Stimulated activated CD4-positive, alpha-beta T cell treated with anti-CD3 and anti-CD28 coated beads, Interleukin-12 subunit alpha, Interleukin-12 subunit beta, amount 100 ng/mL, for 48 hours (primary cell): ENCODE data around the gene LILRB1.
"Not testable (repeated sequence)": the region's sequence is repeated elsewhere in the genome, so short reads cannot be mapped to it uniquely, and the experiment has no call there.

ENCODE experiments used
- DNase-seq, 3 donors: peaks; one replicate each; pipeline ENCODE4 v3.0.0-alpha.2; 2020; ENCODE audit warnings: low read depth in 2 of 3, low spot score in 1 of 3

Gene LILRB1

GRCh38 chr19:54624934-54625730 lies 5.2 kb upstream of the LILRB1 start:
- DNase-seq: not testable (repeated sequence)

GRCh38 chr19:54626757-54627156 lies 3.5 kb upstream of the LILRB1 start:
- DNase-seq: no peak

DNA sequence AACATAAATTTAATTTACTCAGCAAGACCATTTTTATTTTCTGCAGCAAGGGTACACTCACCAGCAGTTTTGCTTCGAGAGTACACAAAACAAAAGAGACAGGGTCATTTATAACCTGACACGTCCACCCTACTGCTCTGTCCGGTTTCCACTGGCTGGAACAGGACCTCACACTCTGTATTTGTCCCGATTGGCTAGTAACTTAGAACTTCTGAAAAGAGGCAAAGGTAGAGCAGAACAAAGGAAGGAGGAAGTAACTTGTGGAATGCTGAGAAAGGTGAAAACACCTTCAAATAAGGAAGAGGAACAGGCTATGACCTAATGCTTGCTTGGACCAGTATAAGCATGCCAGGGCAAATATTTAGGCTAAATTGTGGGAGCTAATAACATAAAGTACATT lies 2.4 kb upstream of the LILRB1 start:
- not testable (repeated sequence) for DNase-seq

DNA sequence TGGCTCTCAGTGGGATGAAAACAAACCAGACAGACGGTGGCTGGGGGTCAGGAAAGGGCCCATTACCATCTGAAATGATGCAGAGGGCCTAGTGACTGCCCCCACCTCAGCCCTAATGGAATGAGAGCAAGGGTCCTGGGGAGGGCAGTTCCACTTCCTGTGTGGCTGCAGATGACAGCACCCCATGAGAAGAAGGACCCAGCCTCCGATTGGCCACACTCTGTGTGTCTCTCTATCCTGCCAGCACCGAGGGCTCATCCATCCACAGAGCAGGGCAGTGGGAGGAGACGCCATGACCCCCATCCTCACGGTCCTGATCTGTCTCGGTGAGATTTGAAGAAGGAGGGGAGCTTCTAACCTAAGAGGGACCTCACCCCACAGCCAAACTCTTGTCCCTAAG lies 498 bp downstream of the LILRB1 start:
- DNase-seq: no peak

DNA sequence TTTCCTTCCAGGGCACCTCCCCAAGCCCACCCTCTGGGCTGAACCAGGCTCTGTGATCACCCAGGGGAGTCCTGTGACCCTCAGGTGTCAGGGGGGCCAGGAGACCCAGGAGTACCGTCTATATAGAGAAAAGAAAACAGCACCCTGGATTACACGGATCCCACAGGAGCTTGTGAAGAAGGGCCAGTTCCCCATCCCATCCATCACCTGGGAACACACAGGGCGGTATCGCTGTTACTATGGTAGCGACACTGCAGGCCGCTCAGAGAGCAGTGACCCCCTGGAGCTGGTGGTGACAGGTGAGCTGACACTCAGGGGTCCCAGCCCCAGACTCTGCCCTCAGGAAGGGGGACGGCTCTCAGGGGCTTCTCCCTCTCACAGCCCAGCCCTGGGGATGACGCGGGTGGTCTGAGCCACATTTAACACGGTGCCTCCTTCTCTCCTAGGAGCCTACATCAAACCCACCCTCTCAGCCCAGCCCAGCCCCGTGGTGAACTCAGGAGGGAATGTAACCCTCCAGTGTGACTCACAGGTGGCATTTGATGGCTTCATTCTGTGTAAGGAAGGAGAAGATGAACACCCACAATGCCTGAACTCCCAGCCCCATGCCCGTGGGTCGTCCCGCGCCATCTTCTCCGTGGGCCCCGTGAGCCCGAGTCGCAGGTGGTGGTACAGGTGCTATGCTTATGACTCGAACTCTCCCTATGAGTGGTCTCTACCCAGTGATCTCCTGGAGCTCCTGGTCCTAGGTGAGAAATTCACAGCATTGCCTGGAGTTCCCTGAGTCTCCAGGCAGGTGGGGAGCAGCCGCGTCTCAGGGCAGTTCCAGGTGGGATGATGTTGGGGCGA lies 1.4 kb downstream of the LILRB1 start:
- not testable (repeated sequence) for DNase-seq

- DNase-seq: not testable (repeated sequence)
These were observed 2.2 kb downstream of the LILRB1 start for GRCh38 chr19:54632517-54632916.

- DNase-seq: no peak
These were observed 3.1 kb downstream of the LILRB1 start for GRCh38 chr19:54633401-54633800.

DNA sequence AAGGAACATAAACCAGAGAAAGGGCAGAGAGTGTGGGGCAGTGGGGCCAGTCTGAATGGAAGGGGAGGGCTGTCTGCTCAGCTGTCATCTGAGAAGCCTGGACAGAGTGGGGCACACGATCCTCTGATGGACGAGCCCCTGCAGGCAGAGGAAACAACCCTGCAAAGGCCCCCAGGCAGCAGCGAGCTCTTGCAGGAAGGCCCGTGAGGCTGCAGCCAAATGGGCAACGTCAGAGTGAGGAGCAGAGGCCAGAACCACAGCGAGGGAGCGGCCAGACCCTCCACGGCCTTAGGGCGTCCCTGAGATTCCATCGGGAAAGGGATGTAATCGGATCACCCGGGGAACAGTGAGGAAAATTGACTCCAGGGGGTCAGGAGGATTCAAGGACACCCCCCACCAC lies 5.8 kb downstream of the LILRB1 start:
- not testable (repeated sequence) for DNase-seq

GRCh38 chr19:54638683-54639082 lies 8.4 kb downstream of the LILRB1 start:
- DNase-seq: no peak

- not testable (repeated sequence) for DNase-seq
These were observed 12.7 kb downstream of the LILRB1 start for GRCh38 chr19:54642953-54643352.

DNA sequence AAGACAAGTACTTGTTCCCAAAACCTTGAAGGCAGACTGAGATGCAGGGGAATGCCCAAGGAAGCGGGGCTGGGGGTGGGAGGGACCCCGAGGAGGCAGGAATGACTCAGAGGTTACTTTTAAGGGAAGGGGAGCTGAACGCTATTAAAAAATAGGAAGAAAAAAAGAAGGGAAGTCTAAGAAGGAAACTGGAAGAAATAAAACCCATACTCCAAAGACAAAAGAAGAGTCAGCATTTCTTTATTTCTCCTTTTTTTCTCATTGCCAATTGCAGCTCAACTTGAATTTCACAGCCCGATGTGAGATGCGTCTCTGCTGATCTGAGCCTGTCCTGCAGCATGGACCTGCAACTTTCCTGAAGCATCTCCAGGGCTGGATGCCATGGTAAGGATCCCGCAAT lies 13.3 kb downstream of the LILRB1 start:
- DNase-seq: not testable (repeated sequence)

- no peak for DNase-seq
These were observed 13.8 kb downstream of the LILRB1 start for GRCh38 chr19:54644056-54644455.

GRCh38 chr19:54646331-54646841 lies 16.1 kb downstream of the LILRB1 start:
- no peak for DNase-seq

GRCh38 chr19:54648129-54648528 lies 17.8 kb downstream of the LILRB1 start:
- DNase-seq: no peak

DNA sequence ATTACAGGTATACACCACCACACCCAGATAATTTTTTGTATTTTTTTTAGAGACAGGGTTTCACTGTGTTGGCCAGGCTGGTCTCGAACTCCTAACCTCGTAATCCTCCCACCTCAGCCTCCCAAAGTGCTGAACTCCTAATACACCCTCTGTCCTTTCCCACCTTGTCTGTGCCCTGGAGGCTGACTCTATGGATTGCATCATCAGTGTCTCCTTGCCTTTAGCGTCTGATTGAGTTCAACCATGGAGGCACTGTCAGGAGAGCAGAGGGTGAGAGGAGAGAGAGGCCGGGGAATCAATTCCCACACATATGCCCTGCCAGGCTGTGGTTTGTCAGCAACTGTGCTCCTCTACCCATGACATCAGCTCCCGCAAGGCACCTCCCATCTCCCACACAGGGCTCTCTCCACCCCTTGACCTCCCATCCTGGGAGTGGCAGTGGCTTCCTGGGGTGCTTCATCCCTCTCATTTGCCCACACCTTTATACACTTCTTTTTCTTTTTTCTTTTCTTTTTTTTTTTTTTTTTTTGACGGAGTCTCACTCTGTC lies 19.9 kb downstream of the LILRB1 start:
- DNase-seq: no peak

DNA sequence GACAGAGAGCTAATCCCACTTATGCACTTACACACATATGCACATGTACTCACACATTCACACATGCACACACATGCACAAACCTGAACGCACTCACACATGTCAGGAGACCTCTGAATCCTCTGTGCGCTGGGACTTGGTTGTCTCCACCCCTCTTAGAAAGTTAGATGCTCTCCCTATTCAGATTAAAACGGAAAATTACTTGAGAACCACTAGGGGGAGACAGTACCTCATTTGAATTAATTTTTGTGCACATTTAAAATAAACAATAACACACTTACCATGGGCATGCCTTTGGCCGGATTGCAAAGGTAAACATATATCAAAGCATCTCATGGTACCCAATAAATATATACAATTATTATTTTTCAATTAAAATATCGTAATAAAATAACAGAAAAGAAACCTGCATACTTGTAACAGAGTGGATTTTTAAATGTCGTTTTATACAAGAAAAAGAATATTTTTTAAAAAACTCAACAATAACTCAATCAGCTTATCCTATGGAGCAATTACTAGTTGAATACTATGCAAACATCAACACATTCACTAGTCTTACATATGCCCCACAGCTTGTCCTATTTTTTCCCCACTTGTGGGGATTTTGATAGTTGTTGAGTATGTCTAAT lies 23.0 kb downstream of the LILRB1 start:
- DNase-seq: no peak

- no peak for DNase-seq
These were observed 24.4 kb downstream of the LILRB1 start for GRCh38 chr19:54654447-54655321.

DNA sequence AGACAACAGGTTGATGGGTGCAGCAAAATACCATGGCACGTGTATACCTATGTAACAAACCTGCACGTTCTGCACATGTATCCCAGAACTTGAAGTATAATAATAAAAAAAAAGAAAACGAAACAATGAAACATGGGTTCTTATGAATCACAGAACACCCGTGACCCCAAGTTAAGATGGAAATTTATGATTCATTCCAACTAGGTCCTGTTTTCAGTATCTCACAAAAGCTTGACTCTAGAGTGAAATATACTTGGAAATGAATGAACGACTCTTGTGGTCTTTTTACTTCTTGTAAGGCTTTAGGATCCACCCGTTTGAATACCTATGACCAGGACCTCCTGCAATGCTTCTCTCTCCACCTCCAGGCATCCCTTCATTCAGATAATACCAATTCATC lies 29.0 kb downstream of the LILRB1 start:
- DNase-seq: no peak

GRCh38 chr19:54660306-54660705 lies 30.0 kb downstream of the LILRB1 start:
- DNase-seq: no peak

- DNase-seq: no peak
These were observed 30.7 kb downstream of the LILRB1 start for GRCh38 chr19:54660964-54661363.
